Activated CD8-positive, alpha-beta T cell treated with anti-CD3 and anti-CD28 coated beads for 36 hours (primary cell): Measurements from ENCODE around the gene CHST11. TPM values are rescaled to one million over a fixed set of nuclear protein-coding genes. Genes with fewer than 3 reads are reported as not detected.

ENCODE experiments used
- ATAC-seq: fragments of 200-7000 bp; cut with Tn5 transposase; one replicate; pipeline ENCODE4 v1.10.0; 2021; ENCODE audit warnings: mild to moderate bottlenecking, moderate library complexity
- CTCF ChIA-PET: fragments of 350-600 bp; sonication (Branson Sonifier 250); formaldehyde crosslinking; loops from one replicate; lab custom pipeline; 2021; ENCODE audit warnings: antibody characterized with exemption; lab: Charles Lee
- POLR2A ChIA-PET: fragments of 350-600 bp; sonication (Branson Sonifier 250); formaldehyde crosslinking; loops from one replicate; lab custom pipeline; 2021; ENCODE audit warnings: antibody characterized with exemption; lab: Charles Lee
- DNase-seq: peaks from one replicate; pipeline ENCODE4 v3.0.0-alpha.2; 2020
- H3K27ac Mint-ChIP-seq: one replicate; pipeline ENCODE4 v1.8.0; 2021; ENCODE audit warnings: mild to moderate bottlenecking, mixed read lengths
- H3K27me3 Mint-ChIP-seq: one replicate; pipeline ENCODE4 v1.8.0; 2021; ENCODE audit warnings: mixed read lengths
- H3K36me3 Mint-ChIP-seq: one replicate; pipeline ENCODE4 v1.8.0; 2021; ENCODE audit warnings: low read depth, mixed read lengths
- H3K4me1 Mint-ChIP-seq: one replicate; pipeline ENCODE4 v1.8.0; 2021; ENCODE audit warnings: low read depth, mixed read lengths
- H3K4me3 Mint-ChIP-seq: one replicate; pipeline ENCODE4 v1.8.0; 2021; ENCODE audit warnings: mild to moderate bottlenecking, moderate library complexity, mixed read lengths
- H3K9me3 Mint-ChIP-seq: one replicate; pipeline ENCODE4 v1.8.0; 2021; ENCODE audit warnings: mixed read lengths
- intact Hi-C: fragments of 100-400 bp; cut with micrococcal nuclease; formaldehyde crosslinking; loops from one replicate; pipeline ENCODE4 v1.10.0; 2022
- total RNA-seq, 2 experiments: library from RNA; stranded (reverse); gene quantifications; one replicate each; pipeline ENCODE4 v1.2.3, GENCODE V29; 2021
- TF ChIP-seq, protein P1 (sequence below): fragments of 200-600 bp; IDR thresholded peaks from one replicate; pipeline ENCODE4 v1.8.0; 2022; ENCODE audit warnings: antibody characterized with exemption, mild to moderate bottlenecking

Gene CHST11
- total RNA-seq, 2 experiments from 2014 or later: 30.9 to 33.9 TPM

DNA sequence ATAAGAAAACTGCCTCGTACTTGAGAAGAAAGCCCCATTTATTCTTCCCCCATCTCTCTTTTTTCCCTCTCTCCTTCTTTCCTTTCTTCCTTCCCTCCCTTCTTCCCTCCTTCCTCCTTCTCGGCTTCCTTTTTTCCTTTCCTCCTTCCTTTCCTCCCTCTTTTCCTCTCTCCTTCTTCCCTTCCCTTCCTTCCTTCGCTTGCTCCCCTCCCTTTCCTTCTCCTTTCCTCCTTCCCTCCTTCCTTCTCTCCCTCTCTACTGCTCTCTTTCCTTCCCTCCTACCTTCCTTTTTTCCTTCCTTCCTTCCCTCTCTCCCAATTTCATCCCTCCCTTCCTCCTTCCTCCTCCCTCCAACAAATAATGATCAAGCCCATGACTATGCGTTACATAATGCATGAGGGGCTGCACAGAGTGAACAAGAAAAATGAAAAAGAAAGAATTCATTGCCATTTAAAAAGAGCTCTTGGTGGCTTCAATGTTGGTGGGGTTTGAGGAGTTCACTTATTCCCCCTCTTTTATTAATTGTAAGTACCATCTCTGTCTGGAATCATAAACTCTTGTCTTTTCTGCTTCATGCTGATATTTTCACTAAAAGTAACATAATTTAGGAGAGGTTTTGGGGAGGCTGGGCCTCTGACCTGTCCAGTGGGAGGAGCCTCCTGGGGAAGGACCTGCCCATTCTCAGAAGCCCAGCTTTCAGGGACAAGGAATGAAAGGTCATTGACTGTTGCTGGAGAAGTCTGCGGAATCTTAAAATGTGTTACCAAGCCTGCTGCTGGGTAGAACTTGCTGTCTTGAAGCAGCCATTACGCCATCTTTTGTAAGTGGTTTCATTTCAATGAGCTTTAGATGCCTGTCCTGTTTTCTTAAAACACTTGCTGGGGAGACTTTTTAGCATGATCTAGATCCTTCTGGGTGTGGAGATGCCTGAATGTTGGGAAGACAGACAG, 144.3 kb downstream of the CHST11 start:
- intact Hi-C loops: no loop called here
- ChIA-PET POLR2A (interaction anchor here (0.7 to 0.9 kb wide), 2 partner anchors 9 to 143 kb away, joined by 3 read pairs; no protein-coding TSS in a partner anchor), CTCF (interaction anchor here (1.0 kb wide), 1 partner anchor 220 kb away, joined by 3 read pairs; no protein-coding TSS in a partner anchor)
- peaks cover 5% of the 10 kb centered on the region for H3K36me3 Mint-ChIP-seq
- DNase-seq: no peak
- H3K9me3 Mint-ChIP-seq: no peaks in the 10 kb centered on the region
- H3K4me1 Mint-ChIP-seq: peaks cover 42% of the 10 kb centered on the region
- no peaks in the 10 kb centered on the region for H3K27me3 Mint-ChIP-seq
- TF ChIP-seq, protein P1, sequence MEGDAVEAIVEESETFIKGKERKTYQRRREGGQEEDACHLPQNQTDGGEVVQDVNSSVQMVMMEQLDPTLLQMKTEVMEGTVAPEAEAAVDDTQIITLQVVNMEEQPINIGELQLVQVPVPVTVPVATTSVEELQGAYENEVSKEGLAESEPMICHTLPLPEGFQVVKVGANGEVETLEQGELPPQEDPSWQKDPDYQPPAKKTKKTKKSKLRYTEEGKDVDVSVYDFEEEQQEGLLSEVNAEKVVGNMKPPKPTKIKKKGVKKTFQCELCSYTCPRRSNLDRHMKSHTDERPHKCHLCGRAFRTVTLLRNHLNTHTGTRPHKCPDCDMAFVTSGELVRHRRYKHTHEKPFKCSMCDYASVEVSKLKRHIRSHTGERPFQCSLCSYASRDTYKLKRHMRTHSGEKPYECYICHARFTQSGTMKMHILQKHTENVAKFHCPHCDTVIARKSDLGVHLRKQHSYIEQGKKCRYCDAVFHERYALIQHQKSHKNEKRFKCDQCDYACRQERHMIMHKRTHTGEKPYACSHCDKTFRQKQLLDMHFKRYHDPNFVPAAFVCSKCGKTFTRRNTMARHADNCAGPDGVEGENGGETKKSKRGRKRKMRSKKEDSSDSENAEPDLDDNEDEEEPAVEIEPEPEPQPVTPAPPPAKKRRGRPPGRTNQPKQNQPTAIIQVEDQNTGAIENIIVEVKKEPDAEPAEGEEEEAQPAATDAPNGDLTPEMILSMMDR: no peak
- ATAC-seq: no peak
- H3K27ac Mint-ChIP-seq: no peak overlapping the region
- no peak overlapping the region for H3K4me3 Mint-ChIP-seq

GRCh38 chr12:104602406-104602805, 145.7 kb downstream of the CHST11 start:
- TF ChIP-seq, protein P1: no peak
- ATAC-seq (no peak), DNase-seq (no peak)
- Mint-ChIP-seq H3K36me3 (peaks cover 5% of the 10 kb centered on the region), H3K9me3 (no peaks in the 10 kb centered on the region), H3K27me3 (no peaks in the 10 kb centered on the region), H3K4me1 (peaks cover 34% of the 10 kb centered on the region), H3K27ac (no peak overlapping the region), H3K4me3 (no peak overlapping the region)
- CTCF ChIA-PET: no interaction called here
- intact Hi-C loops: no loop called here
- POLR2A ChIA-PET: no interaction called here

DNA sequence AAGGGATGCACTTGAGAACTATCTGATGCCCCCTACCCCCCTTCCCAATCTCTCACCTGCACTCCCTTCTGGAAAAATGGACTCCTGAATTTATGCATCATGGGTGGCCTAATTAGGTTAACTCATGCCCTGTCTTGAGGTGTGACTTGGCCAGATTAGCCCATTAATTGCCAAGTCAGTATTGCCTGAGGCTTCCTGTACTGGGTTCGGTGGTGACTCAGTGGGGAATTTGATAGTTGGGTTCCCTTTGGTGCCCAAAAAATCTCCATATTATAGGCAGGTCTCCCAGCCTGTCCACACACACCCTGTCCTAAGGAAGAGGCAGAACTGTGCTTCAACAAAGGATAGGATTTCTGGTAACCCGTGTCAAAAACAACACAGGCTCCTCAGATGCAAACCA, 146.1 kb downstream of the CHST11 start:
- TF ChIP-seq, protein P1: no peak
- ChIA-PET CTCF (interaction anchor here (2.0 kb wide), 1 partner anchor 221 kb away, joined by 9 read pairs; no protein-coding TSS in a partner anchor), POLR2A (no interaction called here)
- Mint-ChIP-seq H3K27me3 (no peaks in the 10 kb centered on the region), H3K9me3 (no peaks in the 10 kb centered on the region), H3K27ac (no peak overlapping the region), H3K36me3 (peaks cover 5% of the 10 kb centered on the region), H3K4me3 (no peak overlapping the region), H3K4me1 (peaks cover 34% of the 10 kb centered on the region)
- ATAC-seq (no peak), DNase-seq (no peak)
- intact Hi-C loops: no loop called here

GRCh38 chr12:104603545-104603973, 146.8 kb downstream of the CHST11 start:
- Mint-ChIP-seq H3K4me1 (peaks cover 34% of the 10 kb centered on the region), H3K9me3 (no peaks in the 10 kb centered on the region), H3K27me3 (no peaks in the 10 kb centered on the region), H3K4me3 (no peak overlapping the region), H3K36me3 (peaks cover 5% of the 10 kb centered on the region), H3K27ac (peak overlapping the region; percentile 59)
- intact Hi-C loops: no loop called here
- POLR2A ChIA-PET: no interaction called here
- ATAC-seq: peak; percentile 37
- CTCF ChIA-PET: interaction anchor here (1.0 to 2.0 kb wide), 4 partner anchors 9 to 222 kb away, joined by 3 to 9 read pairs (median 3); no protein-coding TSS in a partner anchor
- DNase-seq: no peak
- TF ChIP-seq, protein P1: no peak
